CD14-positive monocyte (primary cell): ENCODE measurements around the gene PMS1. TPM values are rescaled to one million over a fixed set of nuclear protein-coding genes. Genes with fewer than 3 reads are reported as not detected.

Experiments
- DNase-seq, 3 donors: peaks; one replicate each; pipeline ENCODE4 v3.0.0-alpha.2; 2011 to 2022
- H2AFZ ChIP-seq: 2 replicates; pipeline ENCODE4 v1.6.0; 2012; ENCODE audit warnings: mild to moderate bottlenecking, low read depth, low read length, inconsistent platforms; ENCODE audit not compliant: insufficient read depth, poor library complexity, severe bottlenecking
- H3K27ac ChIP-seq, 2 donors: 1 replicate in 1 of 2; 2 replicates in 1 of 2; pipeline ENCODE4 v1.5.1; 2012 to 2013; ENCODE audit warnings: low read length in 2 of 2, control low read depth in 1 of 2, inconsistent platforms in 1 of 2, low read depth in 1 of 2, mild to moderate bottlenecking in 1 of 2
- H3K27me3 ChIP-seq, 2 donors: one replicate each; pipeline versions ENCODE4 v1.6.0 to v1.6.1; 2011 to 2013; ENCODE audit warnings: low read length in 2 of 2; ENCODE audit not compliant: control insufficient read depth in 2 of 2, insufficient read depth in 2 of 2
- H3K36me3 ChIP-seq, 2 donors: replicated peaks in 1 of 2; 1 replicate in 1 of 2; 2 replicates in 1 of 2; pipeline versions ENCODE4 v1.5.1 to v1.6.1; 2012 to 2013; ENCODE audit warnings: low read length in 2 of 2, control low read depth in 1 of 2, inconsistent platforms in 1 of 2, mild to moderate bottlenecking in 1 of 2; ENCODE audit not compliant: insufficient read depth in 2 of 2, control insufficient read depth in 1 of 2
- H3K4me1 ChIP-seq, 2 donors: 1 replicate in 1 of 2; 2 replicates in 1 of 2; pipeline versions ENCODE4 v1.5.1 to v1.6.1; 2012 to 2013; ENCODE audit warnings: low read length in 2 of 2, control low read depth in 1 of 2, inconsistent platforms in 1 of 2, mild to moderate bottlenecking in 1 of 2, moderate library complexity in 1 of 2; ENCODE audit not compliant: insufficient read depth in 2 of 2, control insufficient read depth in 1 of 2
- H3K4me2 ChIP-seq: replicated peaks from 2 replicates; pipeline ENCODE3; 2012; ENCODE audit warnings: low read length, moderate library complexity, mild to moderate bottlenecking; ENCODE audit not compliant: poor library complexity, severe bottlenecking; ENCODE audit errors: extremely low read depth
- H3K4me3 ChIP-seq, 3 experiments: fragments of 200-600 bp in 1 of 3; sonication (generic) in 1 of 3; replicated peaks in 1 of 3; 1 replicate in 2 of 3; 2 replicates in 1 of 3; pipeline ENCODE4 v1.5.1; 2011 to 2013; ENCODE audit warnings: low read length in 3 of 3, mild to moderate bottlenecking in 3 of 3, control low read depth in 2 of 3, low read depth in 2 of 3, inconsistent platforms in 1 of 3, moderate library complexity in 1 of 3
- H3K79me2 ChIP-seq: 2 replicates; pipeline ENCODE4 v1.6.0; 2012; ENCODE audit warnings: mild to moderate bottlenecking, control low read depth, inconsistent platforms, low read length, moderate library complexity; ENCODE audit not compliant: insufficient read depth
- H3K9ac ChIP-seq: 2 replicates; pipeline ENCODE4 v1.6.0; 2017; ENCODE audit warnings: low read length, mild to moderate bottlenecking; ENCODE audit not compliant: insufficient read depth, poor library complexity, severe bottlenecking
- H3K9me3 ChIP-seq, 2 donors: replicated peaks in 1 of 2; 1 replicate in 1 of 2; 2 replicates in 1 of 2; pipeline versions ENCODE4 v1.5.1 to v1.6.1; 2012 to 2013; ENCODE audit warnings: low read length in 2 of 2, control low read depth in 1 of 2; ENCODE audit not compliant: control insufficient read depth in 1 of 2, insufficient read depth in 1 of 2
- H4K20me1 ChIP-seq: 2 replicates; pipeline ENCODE4 v1.6.0; 2012; ENCODE audit warnings: mild to moderate bottlenecking, low read length, control low read depth, moderate library complexity; ENCODE audit not compliant: insufficient read depth
- H3K27ac Mint-ChIP-seq, 7 donors: one replicate each; pipeline ENCODE4 v1.8.0; 2020; ENCODE audit warnings: mild to moderate bottlenecking in 7 of 7, mixed read lengths in 7 of 7, moderate library complexity in 6 of 7, inconsistent platforms in 2 of 7
- H3K27me3 Mint-ChIP-seq, 3 donors: one replicate each; pipeline ENCODE4 v1.8.0; 2021 to 2022; ENCODE audit warnings: low read depth in 3 of 3, mild to moderate bottlenecking in 3 of 3, mixed read lengths in 3 of 3, moderate library complexity in 3 of 3, inconsistent platforms in 1 of 3
- H3K36me3 Mint-ChIP-seq, 2 donors: one replicate each; pipeline ENCODE4 v1.8.0; 2020; ENCODE audit warnings: mixed read lengths in 2 of 2, inconsistent platforms in 1 of 2, mild to moderate bottlenecking in 1 of 2
- H3K4me1 Mint-ChIP-seq: one replicate; pipeline ENCODE4 v1.8.0; 2020; ENCODE audit warnings: mild to moderate bottlenecking, mixed read lengths
- H3K4me3 Mint-ChIP-seq, 2 donors: one replicate each; pipeline ENCODE4 v1.8.0; 2020; ENCODE audit warnings: mild to moderate bottlenecking in 2 of 2, mixed read lengths in 2 of 2, moderate library complexity in 1 of 2
- H3K9me3 Mint-ChIP-seq, 7 donors: one replicate each; pipeline ENCODE4 v1.8.0; 2020 to 2022; ENCODE audit warnings: mixed read lengths in 7 of 7, mild to moderate bottlenecking in 6 of 7, moderate library complexity in 6 of 7, inconsistent platforms in 2 of 7
- WGBS: methylation state at CpG from one replicate; pipeline ENCODE4 v1.1.5; 2013; ENCODE audit warnings: missing lambda C conversion rate; ENCODE audit not compliant: insufficient coverage; 5-methylcytosine and 5-hydroxymethylcytosine counted together
- intact Hi-C, 2 donors: fragments of 100-400 bp; cut with micrococcal nuclease; formaldehyde crosslinking; loops; one replicate each; pipeline versions ENCODE4 v1.15.0 to v1.15.1; 2023
- polyA plus RNA-seq, 3 donors: library from polyadenylated mRNA; depleted of rRNA in 1 of 3; unstranded in 2 of 3; stranded (reverse) in 1 of 3; fragments of 300-500 nt in 2 of 3; fragments of >200 nt in 1 of 3; fragmentation: Illumina TruSeq in 2 of 3; gene quantifications; 1 replicate in 2 of 3; 2 replicates in 1 of 3; pipeline ENCODE4 v1.2.3, GENCODE V29; 2012 to 2021
- TF ChIP-seq, protein P1 (sequence below): fragments of 200-600 bp; IDR thresholded peaks from one replicate; pipeline ENCODE4 v1.8.0; 2022; ENCODE audit warnings: antibody characterized with exemption, mild to moderate bottlenecking

The PMS1 gene
- polyA plus RNA-seq, 3 donors: 3.7 to 7.8 (median 5.7) TPM

DNA sequence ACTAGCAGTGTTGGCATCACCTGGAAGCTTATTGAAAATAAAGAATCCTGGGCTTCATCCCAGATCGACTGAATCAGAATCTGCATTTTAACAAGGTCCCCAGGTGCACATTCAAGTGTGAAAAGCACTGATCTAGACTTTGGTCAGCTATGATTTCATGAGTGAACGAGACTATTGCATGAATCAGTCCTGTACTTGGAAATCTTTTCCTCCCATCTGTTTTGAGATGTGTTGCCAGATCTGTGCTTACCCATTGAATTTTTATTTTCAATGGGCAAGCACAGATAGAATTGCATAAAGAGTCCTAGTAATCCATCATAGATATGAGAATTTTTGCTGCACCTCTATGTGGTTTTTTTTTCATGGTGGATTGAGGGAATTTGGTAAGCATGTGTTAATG is 64.0 kb downstream of the PMS1 start:
- no peak overlapping the region for H3K4me3 Mint-ChIP-seq
- no peak overlapping the region for H3K9ac ChIP-seq
- H3K27me3 Mint-ChIP-seq: no peaks in the 10 kb centered on the region
- H3K4me2 ChIP-seq: no peak overlapping the region
- H3K9me3 Mint-ChIP-seq: no peaks in the 10 kb centered on the region
- H3K36me3 ChIP-seq: peaks cover 6 to 69% of the 10 kb centered on the region in 2 donors
- H3K27me3 ChIP-seq: no peaks in the 10 kb centered on the region
- no peaks in the 10 kb centered on the region for H3K79me2 ChIP-seq
- no peaks in the 10 kb centered on the region for H3K9me3 ChIP-seq
- no peaks in the 10 kb centered on the region for H3K4me1 ChIP-seq
- H3K4me3 ChIP-seq: no peak overlapping the region
- 87% methylated on average over 2 of the region's 2 CpGs for WGBS
- intact Hi-C loops: no loop called here
- H3K27ac ChIP-seq: no peak overlapping the region
- H2AFZ ChIP-seq: no peak overlapping the region
- no peak overlapping the region for H3K27ac Mint-ChIP-seq
- no peaks in the 10 kb centered on the region for H4K20me1 ChIP-seq
- TF ChIP-seq, protein P1, sequence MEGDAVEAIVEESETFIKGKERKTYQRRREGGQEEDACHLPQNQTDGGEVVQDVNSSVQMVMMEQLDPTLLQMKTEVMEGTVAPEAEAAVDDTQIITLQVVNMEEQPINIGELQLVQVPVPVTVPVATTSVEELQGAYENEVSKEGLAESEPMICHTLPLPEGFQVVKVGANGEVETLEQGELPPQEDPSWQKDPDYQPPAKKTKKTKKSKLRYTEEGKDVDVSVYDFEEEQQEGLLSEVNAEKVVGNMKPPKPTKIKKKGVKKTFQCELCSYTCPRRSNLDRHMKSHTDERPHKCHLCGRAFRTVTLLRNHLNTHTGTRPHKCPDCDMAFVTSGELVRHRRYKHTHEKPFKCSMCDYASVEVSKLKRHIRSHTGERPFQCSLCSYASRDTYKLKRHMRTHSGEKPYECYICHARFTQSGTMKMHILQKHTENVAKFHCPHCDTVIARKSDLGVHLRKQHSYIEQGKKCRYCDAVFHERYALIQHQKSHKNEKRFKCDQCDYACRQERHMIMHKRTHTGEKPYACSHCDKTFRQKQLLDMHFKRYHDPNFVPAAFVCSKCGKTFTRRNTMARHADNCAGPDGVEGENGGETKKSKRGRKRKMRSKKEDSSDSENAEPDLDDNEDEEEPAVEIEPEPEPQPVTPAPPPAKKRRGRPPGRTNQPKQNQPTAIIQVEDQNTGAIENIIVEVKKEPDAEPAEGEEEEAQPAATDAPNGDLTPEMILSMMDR: no peak
- no peak for DNase-seq
- peaks cover 51 to 65% of the 10 kb centered on the region in 2 donors for H3K36me3 Mint-ChIP-seq
- H3K4me1 Mint-ChIP-seq: no peaks in the 10 kb centered on the region

DNA sequence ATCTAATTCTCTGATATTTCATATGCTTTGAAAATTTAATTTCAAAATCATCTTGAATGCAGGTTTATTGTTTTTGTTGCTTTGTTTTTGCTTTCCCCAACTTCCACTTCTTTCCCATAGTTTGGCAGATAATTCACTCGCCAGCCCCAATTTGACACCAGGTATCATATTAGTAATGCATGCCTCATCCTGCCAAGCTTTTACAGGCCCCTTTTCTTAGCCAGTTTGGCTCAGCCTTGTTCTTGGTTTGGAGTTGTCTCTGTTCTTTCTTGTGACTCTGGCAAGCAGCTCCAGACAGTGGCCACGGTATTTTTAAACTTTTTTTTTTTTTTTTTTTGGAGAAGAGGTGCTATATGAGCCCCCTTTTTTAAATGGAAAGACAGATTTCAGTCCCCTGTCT is 65.3 kb downstream of the PMS1 start:
- no peaks in the 10 kb centered on the region for H3K4me1 Mint-ChIP-seq
- Histone ChIP-seq H3K79me2 (no peaks in the 10 kb centered on the region), H4K20me1 (no peaks in the 10 kb centered on the region), H3K4me3 (no peak overlapping the region), H3K9me3 (no peaks in the 10 kb centered on the region), H3K9ac (no peak overlapping the region), H3K36me3 (peaks cover 6 to 64% of the 10 kb centered on the region in 2 donors), H3K4me1 (no peaks in the 10 kb centered on the region), H3K27ac (no peak overlapping the region), H3K4me2 (no peak overlapping the region), H3K27me3 (no peaks in the 10 kb centered on the region), H2AFZ (no peak overlapping the region)
- no peaks in the 10 kb centered on the region for H3K27me3 Mint-ChIP-seq
- peak overlapping the region in 1 of 7 donors; percentile 8 for H3K27ac Mint-ChIP-seq
- H3K4me3 Mint-ChIP-seq: no peak overlapping the region
- no CpG with 5 or more reads among the region's 2 CpGs for WGBS
- H3K36me3 Mint-ChIP-seq: peaks cover 49 to 63% of the 10 kb centered on the region in 2 donors
- H3K9me3 Mint-ChIP-seq: no peaks in the 10 kb centered on the region
- intact Hi-C loops: no loop called here
- TF ChIP-seq, protein P1: no peak
- DNase-seq: no peak
